Pancreas (tissue), 10 donors: Measurements from ENCODE around the gene CRYBB1. TPM values are rescaled to one million over a fixed set of nuclear protein-coding genes. Genes with fewer than 3 reads are reported as not detected.

Source experiments
- ATAC-seq, 4 donors: fragments of 200-7000 bp; cut with Tn5 transposase; one replicate each; pipeline versions ENCODE4 v1.8.0 to v1.9.1; 2020; ENCODE audit warnings: mild to moderate bottlenecking in 4 of 4, moderate library complexity in 4 of 4
- DNase-seq, 6 donors: peaks; one replicate each; pipeline ENCODE4 v3.0.0-alpha.2; 2020
- FAIRE-seq: peaks from 2 replicates; lab custom pipeline; 2012; peaks lifted over from hg19 to GRCh38; lab: Jason Lieb, UNC
- H3K27ac ChIP-seq, 4 donors: fragments of 200-600 bp; sonication (generic); 1 replicate in 3 of 4; 2 replicates in 1 of 4; pipeline versions ENCODE4 v1.5.0 to v1.8.0; 2020
- H3K27me3 ChIP-seq, 4 donors: fragments of 200-600 bp; one replicate each; pipeline ENCODE4 v1.8.0; 2021
- H3K36me3 ChIP-seq, 3 donors: fragments of 200-600 bp; sonication (generic) in 1 of 3; one replicate each; pipeline versions ENCODE4 v1.5.0 to v1.8.0; 2020 to 2021
- H3K4me1 ChIP-seq, 3 donors: fragments of 200-600 bp; one replicate each; pipeline ENCODE4 v1.8.0; 2021
- H3K4me3 ChIP-seq, 4 donors: fragments of 200-600 bp; sonication (generic) in 2 of 4; one replicate each; pipeline versions ENCODE4 v1.5.0 to v1.8.0; 2020 to 2021
- H3K9me3 ChIP-seq, 4 donors: fragments of 200-600 bp; one replicate each; pipeline ENCODE4 v1.8.0; 2021
- WGBS, 2 donors: extraction: QIAGEN DNeasy Blood & Tissue Kit; methylation state at CpG; one replicate each; pipeline ENCODE4 v1.1.7; 2013; 5-methylcytosine and 5-hydroxymethylcytosine counted together
- intact Hi-C, 3 donors: fragments of 100-400 bp; cut with DNase I; formaldehyde crosslinking; loops; one replicate each; pipeline versions ENCODE4 v1.11.1 to v1.14.2; 2022
- polyA plus RNA-seq, 2 donors: library from polyadenylated mRNA; stranded (reverse); fragments of 200-250 nt; gene quantifications; one replicate each; pipeline ENCODE4 v1.2.3, GENCODE V29; 2013
- total RNA-seq, 6 donors: library from RNA; stranded (reverse); fragmentation: NEBNext Ultra II Directional in 4 of 6; extraction: Animal tissue kit (Norgen Biotek cat#: 25700) in 4 of 6; gene quantifications; one replicate each; pipeline versions ENCODE4 v1.2.1 to v1.2.4, GENCODE V29; 2021 to 2023
- TF ChIP-seq, protein P1 (sequence below), 4 donors: fragments of 200-600 bp; sonication (generic) in 3 of 4; IDR thresholded peaks; one replicate each; pipeline versions ENCODE4 v1.5.0 to v1.8.0; 2021; ENCODE audit warnings: antibody characterized with exemption in 4 of 4
- donor health status: healthy with polysubstance abuse.
- donor health status: DM: no; HTN: no; CAD: no; lungs with moderate emphysema.
- donor health status: DM: no; HTN: no; CAD: no.
- donor health status: control.
- donor health status: control.
- donor health status: Bipolar disorder and iron deficiency.
- donor health status: DM: yes; HTN: yes; CAD: no.
- donor health status: DM: no; HTN: no; CAD: no.
- donor health status: DM: no; HTN: no; CAD: no.
- donor health status: DM: yes; HTN: yes; CAD: no.

The CRYBB1 gene
- total and polyA plus RNA-seq, 8 donors: 0.14 to 0.66 (median 0.34) TPM; not detected in 3

- ATAC-seq (no peak), DNase-seq (no peak), FAIRE-seq (no peak)
- intact Hi-C loops: no loop called here
- H3K4me3 ChIP-seq: no peak overlapping the region
- no peaks in the 10 kb centered on the region for H3K36me3 ChIP-seq
- peaks cover 0 to 7% (median 4%) of the 10 kb centered on the region in 3 donors for H3K4me1 ChIP-seq
- WGBS, 2 donors: 83% methylated on average over 11 of the region's 11 CpGs
- no peak overlapping the region for H3K27ac ChIP-seq
- H3K9me3 ChIP-seq: no peaks in the 10 kb centered on the region
- no peaks in the 10 kb centered on the region for H3K27me3 ChIP-seq
- TF ChIP-seq, protein P1, sequence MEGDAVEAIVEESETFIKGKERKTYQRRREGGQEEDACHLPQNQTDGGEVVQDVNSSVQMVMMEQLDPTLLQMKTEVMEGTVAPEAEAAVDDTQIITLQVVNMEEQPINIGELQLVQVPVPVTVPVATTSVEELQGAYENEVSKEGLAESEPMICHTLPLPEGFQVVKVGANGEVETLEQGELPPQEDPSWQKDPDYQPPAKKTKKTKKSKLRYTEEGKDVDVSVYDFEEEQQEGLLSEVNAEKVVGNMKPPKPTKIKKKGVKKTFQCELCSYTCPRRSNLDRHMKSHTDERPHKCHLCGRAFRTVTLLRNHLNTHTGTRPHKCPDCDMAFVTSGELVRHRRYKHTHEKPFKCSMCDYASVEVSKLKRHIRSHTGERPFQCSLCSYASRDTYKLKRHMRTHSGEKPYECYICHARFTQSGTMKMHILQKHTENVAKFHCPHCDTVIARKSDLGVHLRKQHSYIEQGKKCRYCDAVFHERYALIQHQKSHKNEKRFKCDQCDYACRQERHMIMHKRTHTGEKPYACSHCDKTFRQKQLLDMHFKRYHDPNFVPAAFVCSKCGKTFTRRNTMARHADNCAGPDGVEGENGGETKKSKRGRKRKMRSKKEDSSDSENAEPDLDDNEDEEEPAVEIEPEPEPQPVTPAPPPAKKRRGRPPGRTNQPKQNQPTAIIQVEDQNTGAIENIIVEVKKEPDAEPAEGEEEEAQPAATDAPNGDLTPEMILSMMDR (IDR thresholded peaks at IDR 0.05): no peak
Observed at GRCh38 chr22:26568207-26568706, 49.6 kb downstream of the CRYBB1 start.

DNA sequence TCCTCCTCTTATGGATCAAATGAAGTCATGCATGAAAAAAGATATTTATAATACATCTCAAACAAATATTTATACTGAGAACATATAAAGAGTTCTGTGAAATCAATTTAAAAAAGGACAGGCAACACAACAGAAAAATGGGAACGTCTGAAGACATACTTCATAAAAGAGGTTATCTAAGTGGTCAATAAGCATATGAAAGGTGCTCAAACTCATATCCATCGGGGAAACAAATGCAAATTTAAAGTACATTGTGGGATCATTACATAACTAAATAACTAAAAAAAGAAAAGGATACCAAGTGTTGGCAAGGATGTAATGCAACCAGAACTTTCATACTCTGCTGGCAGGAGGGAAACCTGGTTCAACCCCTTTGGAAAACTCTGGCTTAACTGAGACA, 50.2 kb downstream of the CRYBB1 start:
- Histone ChIP-seq H3K27ac (no peak overlapping the region), H3K36me3 (no peaks in the 10 kb centered on the region), H3K4me1 (peaks cover 0 to 7% (median 4%) of the 10 kb centered on the region in 3 donors), H3K4me3 (no peak overlapping the region), H3K9me3 (no peaks in the 10 kb centered on the region), H3K27me3 (no peaks in the 10 kb centered on the region)
- ATAC-seq: no peak
- 49 to 61% methylated on average over 2 of the region's 2 CpGs for WGBS, 2 donors
- FAIRE-seq: no peak
- no peak for DNase-seq
- intact Hi-C loops: no loop called here
- TF ChIP-seq, protein P1 (IDR thresholded peaks at IDR 0.05): no peak

- Histone ChIP-seq H3K36me3 (no peaks in the 10 kb centered on the region), H3K4me1 (peaks cover 0 to 7% (median 4%) of the 10 kb centered on the region in 3 donors), H3K27me3 (no peaks in the 10 kb centered on the region), H3K4me3 (no peak overlapping the region), H3K27ac (no peak overlapping the region), H3K9me3 (no peaks in the 10 kb centered on the region)
- TF ChIP-seq, protein P1 (IDR thresholded peaks at IDR 0.05): no peak
- ATAC-seq (no peak), FAIRE-seq (no peak), DNase-seq (no peak)
- intact Hi-C loops: no loop called here
- 91 to 98% methylated on average over 3 of the region's 3 CpGs for WGBS, 2 donors
Observed at GRCh38 chr22:26566994-26567393, 50.8 kb downstream of the CRYBB1 start.

- Histone ChIP-seq H3K27me3 (no peaks in the 10 kb centered on the region), H3K36me3 (no peaks in the 10 kb centered on the region), H3K9me3 (no peaks in the 10 kb centered on the region), H3K27ac (peak overlapping the region in 2 of 4 donors; percentile 86 to 89), H3K4me3 (no peak overlapping the region), H3K4me1 (peaks cover 0 to 7% (median 4%) of the 10 kb centered on the region in 3 donors)
- WGBS, 2 donors: 68 to 72% methylated on average over 8 of the region's 8 CpGs
- intact Hi-C loops: no loop called here
- no peak for DNase-seq
- TF ChIP-seq, protein P1 (IDR thresholded peaks at IDR 0.05): no peak
- no peak for FAIRE-seq
- no peak for ATAC-seq
Observed at GRCh38 chr22:26565889-26566288, 51.9 kb downstream of the CRYBB1 start.

DNA sequence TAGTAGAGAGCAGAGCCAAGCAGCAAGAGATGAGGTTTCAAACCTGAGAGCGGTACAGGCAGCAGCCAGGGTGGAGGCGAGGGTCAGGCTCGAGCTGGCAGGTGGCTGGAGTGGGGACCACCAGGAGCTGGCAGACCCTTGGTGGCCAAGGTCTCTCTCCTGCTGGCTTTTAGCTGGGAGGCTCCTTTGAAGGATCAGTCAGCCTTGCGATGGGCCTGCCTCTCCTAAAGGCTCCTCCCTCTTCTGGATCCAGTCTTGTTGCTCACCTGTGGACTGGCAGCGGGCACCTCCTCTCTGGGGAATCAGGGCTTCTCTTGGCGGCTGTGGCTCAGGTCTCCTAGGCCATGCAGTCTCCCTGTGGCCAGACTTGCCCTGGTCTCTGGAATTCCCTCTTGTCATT, 52.6 kb downstream of the CRYBB1 start:
- no peaks in the 10 kb centered on the region for H3K9me3 ChIP-seq
- no peaks in the 10 kb centered on the region for H3K27me3 ChIP-seq
- ATAC-seq (peak; percentile 64 to 80 (median 72)), FAIRE-seq (no peak), DNase-seq (peak; percentile 75 to 86 (median 78))
- intact Hi-C loops: no loop called here
- TF ChIP-seq, protein P1 (IDR thresholded peaks at IDR 0.05): no peak
- peak overlapping the region; percentile 47 to 59 (median 54) for H3K4me3 ChIP-seq
- peaks cover 0 to 9% (median 4%) of the 10 kb centered on the region in 3 donors for H3K4me1 ChIP-seq
- peak overlapping the region; percentile 53 to 89 (median 73) for H3K27ac ChIP-seq
- WGBS, 2 donors: 47 to 55% methylated on average over 6 of the region's 6 CpGs
- H3K36me3 ChIP-seq: no peaks in the 10 kb centered on the region
